OCI-LY1 (cell line): ENCODE measurements around the gene AMBN.
"Not testable (repeated sequence)": the region's sequence is repeated elsewhere in the genome, so short reads cannot be mapped to it uniquely, and the experiment has no call there.

ENCODE experiments used
- EZH2 ChIP-seq: fragments of 200-600 bp; sonication (generic), shearing (Covaris generic); IDR thresholded peaks from 2 replicates; pipeline ENCODE4 v1.8.0; 2017; ENCODE audit warnings: borderline replicate concordance, mixed run types, mild to moderate bottlenecking, antibody characterized with exemption, low read length, moderate library complexity, mixed read lengths
- TF ChIP-seq, protein P1 (sequence below): fragments of 200-600 bp; sonication (generic), shearing (Covaris generic); IDR thresholded peaks from 2 replicates; pipeline ENCODE4 v1.5.1; 2017; ENCODE audit warnings: mild to moderate bottlenecking, antibody characterized with exemption, low read length, moderate library complexity, mixed read lengths

DNA sequence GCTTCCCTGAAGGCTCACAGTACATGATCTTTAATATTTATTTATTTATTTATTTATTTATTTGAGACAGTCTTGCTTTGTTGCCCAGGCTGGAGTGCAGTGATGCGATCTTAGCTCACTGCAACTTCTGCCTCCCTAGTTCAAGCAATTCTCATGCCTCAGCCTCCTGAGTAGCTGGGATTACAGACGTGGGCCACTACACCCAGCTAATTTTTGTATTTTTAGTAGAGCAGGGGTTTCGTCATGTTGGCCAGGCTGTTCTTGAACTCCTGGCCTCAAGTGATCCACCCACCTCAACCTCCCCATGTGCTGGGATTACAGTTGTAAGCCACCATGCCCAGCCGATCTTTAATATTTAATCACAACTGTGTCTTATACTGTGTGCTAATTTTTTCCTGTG is 58.7 kb downstream of the AMBN start:
- TF ChIP-seq, protein P1, sequence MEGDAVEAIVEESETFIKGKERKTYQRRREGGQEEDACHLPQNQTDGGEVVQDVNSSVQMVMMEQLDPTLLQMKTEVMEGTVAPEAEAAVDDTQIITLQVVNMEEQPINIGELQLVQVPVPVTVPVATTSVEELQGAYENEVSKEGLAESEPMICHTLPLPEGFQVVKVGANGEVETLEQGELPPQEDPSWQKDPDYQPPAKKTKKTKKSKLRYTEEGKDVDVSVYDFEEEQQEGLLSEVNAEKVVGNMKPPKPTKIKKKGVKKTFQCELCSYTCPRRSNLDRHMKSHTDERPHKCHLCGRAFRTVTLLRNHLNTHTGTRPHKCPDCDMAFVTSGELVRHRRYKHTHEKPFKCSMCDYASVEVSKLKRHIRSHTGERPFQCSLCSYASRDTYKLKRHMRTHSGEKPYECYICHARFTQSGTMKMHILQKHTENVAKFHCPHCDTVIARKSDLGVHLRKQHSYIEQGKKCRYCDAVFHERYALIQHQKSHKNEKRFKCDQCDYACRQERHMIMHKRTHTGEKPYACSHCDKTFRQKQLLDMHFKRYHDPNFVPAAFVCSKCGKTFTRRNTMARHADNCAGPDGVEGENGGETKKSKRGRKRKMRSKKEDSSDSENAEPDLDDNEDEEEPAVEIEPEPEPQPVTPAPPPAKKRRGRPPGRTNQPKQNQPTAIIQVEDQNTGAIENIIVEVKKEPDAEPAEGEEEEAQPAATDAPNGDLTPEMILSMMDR = not testable (repeated sequence)
- not testable (repeated sequence) for TF ChIP-seq EZH2
